ENCODE data around the gene CCDC50.

CCDC50 gene

DNA sequence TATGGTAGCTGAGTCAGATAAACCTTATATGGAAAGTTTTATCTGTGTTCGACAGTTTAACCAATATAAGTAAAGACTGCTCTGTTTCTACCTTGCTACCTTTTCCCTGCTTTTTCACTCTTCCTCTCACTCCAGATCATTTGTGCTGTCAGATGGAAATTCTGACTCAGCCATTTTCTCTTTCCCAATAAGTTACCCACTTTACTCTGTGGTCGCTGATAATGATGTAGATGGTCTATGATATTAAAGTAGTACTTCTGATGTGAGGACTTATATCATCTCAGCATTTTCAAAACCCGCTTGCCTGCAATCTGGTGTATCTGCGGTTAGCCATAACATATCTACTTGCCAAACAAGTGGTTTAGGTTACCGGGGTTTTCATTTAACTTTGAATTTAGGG is 16.1 kb downstream of the CCDC50 start:
- no peak for DNase-seq

DNA sequence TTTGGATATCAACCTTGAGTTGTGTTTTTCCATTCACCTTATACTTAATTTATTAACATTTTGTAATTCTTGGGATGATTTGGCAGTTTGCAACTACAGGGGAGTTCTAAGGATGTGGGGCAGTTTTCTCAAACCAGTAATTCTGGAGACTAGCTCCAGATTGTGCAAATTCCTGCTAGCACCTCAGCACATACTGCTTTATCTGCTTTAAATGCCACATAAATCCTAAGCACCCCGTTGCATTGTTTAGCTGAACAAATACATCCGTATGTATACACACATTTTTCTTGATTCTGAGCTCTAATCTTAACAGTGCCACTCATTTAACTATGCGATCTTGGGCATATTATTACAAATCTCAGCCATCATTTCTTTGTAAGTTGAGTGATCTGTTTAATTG is 18.0 kb downstream of the CCDC50 start:
- DNase-seq, result no peak

DNA sequence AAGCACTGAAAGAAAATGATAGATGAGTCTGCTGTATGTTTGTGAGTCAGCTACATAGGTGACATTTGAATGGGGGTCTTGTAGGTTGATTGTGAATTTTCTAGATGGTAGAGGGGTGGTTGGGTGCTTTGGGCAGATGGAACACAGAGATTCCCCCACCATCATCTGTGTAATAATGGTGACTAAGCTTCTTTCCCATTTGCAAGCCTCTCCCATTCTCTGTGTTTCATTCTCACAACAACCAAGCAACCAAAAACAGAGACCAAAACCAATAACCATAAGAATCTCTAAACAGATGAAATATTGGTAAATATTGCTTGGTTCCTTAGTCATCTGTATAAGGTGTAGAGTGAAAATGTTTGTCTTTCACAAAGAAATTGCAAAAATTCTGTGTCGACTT is 18.9 kb downstream of the CCDC50 start:
- no peak for DNase-seq

DNA sequence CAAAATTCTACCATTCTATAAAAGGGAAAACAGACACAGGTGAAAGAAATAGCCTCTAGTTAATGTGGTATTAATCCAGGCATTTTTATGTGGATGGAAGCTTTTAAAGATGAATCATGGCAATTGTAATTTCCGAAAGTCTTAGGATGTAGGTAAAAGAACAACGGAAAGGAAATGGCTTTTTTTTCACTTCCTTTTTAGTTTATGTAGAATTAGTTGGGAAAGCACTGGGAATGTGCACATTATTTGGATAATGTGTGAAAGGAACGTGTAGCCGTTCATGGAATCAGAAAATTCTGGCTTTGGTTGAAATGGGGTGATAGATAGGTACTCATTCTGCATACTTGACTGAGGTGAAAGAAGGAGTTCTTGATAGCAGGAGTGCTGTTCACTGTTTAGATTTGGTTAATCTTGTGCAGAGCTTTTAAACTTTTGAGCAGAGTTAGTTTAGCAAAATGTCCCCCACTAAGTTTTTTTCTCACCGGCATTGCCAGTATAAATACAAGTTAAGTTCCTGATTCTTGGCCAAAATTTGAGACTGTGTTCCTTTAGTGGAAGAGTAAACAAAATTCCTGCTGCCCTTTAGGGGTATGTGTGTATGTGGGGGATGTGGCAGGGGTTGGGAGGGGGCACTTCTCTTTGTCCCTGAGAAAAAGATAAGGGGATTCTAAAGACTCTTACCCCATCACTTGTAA is 21.3 kb downstream of the CCDC50 start:
- DNase-seq, result no peak

DNA sequence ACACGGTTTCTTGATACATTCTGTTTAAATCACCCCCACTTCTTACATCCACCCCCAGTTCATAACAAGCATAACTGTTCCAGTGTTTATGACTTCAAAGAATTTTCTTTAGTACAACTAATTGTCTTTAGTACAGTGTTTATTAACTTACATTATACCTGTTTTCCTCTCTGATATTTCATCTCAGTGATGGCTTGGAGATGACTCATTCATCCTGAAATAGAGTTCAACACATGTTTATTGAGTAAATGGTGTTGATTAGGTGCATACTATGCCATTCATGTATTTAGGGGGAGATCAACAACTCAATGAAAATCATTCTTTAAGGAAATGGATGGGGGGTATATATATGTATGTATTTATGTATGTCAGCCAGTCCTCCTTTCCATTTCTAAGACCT is 22.8 kb downstream of the CCDC50 start:
- DNase-seq, result no peak

DNA sequence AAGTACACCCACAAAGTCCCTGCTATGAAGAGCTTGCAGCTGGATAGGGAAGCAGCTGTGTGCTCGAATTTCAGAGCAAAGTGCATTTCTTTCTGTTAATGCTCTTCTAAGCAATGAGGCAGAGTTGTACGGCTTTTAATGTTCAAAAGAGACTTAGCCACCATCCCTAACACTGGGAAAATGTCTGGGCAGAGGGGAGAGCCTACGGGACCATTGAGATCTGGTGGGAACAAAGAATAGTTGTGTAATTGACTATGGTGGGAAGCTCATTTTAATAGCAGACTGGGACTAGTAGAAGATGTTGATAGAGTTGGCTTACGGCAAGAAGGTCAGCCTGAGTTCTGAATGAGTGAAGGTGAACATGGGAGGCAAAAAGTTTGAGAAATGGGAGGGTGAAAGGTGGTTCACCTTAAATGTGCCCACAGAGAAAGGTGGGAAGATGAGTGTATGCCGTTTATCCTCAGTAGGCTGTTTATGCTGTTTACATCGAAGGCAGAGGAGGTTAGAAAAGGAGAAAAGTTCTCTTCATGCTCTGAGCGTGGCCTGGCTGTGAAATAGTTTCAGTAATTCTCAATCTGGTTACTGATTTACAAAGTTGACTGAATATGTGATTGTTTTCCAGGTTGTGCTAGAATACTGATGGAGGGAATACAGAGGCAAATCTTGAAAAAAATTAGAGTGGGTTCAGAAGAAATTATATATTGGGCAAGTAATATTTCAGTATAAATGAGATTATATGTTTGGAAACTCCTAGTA is 24.0 kb downstream of the CCDC50 start:
- no peak for DNase-seq

DNA sequence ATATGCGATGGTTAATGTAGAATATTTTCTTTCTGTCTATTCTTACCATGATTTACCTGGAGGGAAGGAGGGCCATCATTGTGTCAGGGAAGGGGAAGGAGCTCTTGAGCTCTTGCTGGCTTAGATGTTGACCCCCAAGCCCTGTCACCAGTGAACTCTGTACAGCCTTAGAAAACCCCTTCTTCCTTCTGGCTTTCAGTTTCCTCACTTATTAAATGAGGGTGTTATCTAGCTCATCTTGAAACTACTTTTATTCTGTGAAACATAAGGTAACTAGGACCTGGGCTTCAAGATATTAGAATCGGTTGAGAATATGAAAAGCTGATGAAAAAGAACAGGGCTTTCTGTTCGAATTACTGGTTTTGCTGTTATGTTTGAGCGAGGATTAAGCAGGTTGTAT is 26.2 kb downstream of the CCDC50 start:
- no peak for DNase-seq

DNA sequence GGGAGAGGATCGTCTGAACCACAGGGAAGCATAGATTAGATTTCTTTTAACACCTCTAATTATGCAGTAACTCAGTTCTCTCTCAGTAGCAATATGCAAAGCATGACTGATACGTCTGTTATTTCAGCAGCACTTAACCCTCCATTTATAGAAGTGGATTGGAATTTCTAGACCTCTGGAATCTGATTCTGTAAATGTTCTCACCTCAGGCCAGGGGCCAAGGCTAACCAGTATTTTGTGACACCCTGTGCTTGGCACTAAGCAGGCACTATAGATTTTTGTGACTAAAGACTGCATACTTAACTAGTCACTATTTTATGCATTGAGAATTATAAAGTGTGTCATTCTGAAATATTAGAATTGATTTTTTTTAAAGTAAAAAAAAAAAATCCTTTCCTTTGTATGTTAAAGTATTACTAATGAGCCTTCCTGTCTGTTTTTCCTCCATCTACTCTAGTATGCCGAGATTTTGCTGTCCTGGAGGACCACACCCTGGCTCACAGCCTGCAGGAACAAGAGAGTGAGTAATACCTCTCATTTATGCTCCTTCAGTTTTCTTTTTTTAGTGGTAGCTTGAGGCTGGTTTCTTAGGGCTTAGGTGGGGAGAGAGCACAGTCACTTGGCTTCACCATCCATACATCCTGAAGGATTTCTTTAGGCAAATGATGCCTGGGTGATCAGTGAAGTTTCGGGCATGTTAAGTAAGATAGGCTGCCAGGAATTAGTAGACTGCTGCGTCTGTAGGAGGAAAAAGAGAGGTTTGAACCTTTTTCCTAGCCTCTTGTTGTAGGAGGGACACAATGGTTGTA is 27.6 kb downstream of the CCDC50 start:
- DNase-seq, result no peak

DNA sequence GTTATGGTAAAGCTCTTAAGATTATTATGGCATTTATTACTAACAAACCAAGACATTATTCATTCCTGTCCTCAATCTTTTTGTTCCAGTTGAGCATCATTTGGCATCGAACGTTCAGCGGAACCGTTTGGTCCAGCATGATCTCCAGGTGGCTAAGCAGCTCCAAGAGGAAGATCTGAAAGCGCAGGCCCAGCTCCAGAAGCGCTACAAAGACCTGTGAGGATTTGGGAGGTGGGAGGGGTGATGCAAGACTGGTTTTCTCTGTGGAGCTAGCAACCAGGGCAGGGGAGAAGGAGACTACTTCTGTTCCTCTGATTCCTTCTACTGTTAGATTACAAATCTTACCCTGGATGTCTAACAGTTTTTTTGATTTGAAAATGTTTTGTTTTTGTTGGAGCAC is 28.7 kb downstream of the CCDC50 start:
- no peak for DNase-seq

DNA sequence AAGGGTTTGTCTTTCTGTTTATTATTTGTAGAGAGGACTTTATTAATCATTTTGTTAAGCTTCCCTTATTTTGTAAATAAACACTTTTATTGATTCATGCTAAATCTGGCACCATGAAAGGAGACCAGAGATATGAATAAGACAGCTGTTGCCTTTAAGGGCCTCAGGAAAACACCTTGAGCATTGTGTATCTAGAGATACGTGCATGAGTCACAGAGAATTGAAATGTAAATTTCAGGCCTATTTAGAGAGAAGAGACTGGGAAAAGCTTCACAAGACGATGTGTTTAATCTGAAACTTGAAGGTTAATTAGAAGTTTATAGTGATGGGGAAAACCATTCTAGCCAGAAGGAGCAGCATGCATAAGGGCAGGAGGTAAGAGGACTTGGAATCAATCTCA is 29.7 kb downstream of the CCDC50 start:
- no peak for DNase-seq

DNA sequence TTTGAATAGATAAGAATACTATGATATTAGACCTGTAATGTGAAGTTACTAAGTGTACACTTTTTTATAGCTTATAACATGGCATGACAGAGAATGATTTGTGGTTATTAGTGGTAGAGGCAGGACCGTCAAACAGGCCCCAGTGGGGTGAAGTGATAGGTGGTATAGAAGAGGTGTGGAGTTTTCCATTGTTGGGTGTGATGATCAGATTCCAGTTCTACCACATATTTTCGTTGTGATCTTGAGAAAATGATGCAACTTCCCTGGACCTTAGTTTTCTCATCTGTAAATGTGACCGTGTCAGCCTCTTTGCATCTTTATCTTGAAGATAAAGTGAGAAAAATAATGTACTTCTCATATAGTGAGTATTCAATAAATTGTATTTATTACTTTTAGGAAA is 31.4 kb downstream of the CCDC50 start:
- DNase-seq, result no peak

DNA sequence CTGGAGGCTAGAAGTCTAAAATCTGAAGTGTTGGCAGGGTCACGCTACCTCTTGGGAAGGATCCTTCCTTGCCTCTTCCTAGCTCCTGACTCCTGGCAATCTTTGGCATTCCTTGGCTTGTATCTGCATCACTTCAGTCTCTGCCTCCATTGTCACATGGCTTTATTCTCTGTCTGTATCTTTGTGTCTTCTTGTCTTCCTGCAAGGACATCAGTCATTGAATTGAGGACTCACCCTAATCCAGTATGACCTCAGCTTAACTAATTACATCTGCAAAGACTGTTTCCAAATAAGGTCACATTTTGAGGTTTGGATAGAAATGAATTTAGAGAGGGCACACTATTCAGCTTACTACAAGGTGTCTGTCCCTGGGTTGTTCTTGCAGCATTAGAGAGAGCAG is 32.3 kb downstream of the CCDC50 start:
- DNase-seq, result no peak

DNA sequence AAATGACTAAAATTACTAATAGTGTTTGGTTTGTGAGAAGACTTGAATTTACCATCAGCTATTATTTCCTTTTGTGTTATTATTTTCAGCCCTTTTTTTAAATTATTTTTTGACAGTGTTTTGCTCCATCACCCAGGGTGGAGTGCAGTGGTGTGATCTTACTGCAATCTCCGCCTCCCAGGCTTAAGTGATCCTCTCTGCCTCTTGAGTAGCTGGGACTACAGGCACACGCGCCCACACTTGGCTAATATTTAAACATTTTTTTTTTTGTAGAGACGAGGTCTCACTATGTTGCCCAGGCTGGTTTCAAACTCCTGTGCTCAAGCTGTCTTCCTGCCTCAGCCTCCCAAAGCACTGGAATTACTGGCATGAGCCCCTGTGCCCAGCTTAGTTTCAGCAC is 32.8 kb downstream of the CCDC50 start:
- no peak for DNase-seq

DNA sequence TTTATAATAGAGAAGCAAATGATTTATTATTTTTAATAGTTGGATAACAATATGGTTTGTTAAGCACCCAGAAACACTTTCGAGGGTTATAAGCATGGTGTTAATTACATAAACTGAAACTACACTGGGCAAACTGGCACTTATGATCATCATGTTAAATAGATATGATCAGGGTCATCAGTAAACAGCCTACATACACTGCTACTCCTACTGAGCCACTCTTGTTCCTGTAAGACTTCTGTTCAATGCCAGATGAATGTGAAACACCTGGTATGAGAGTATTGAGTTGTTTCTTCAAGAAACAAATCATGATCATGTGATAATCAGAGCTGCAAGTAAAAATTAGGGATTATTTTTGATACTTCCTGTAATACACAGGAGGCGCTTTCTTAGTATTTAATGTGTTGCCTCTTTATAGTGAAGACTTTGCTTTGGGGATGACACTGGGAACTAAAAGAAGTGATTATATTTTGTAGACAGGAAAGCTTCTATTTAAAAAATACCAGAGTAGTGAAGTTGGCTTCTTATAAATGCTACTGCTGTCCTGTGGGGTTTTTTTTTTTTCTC is 33.4 kb downstream of the CCDC50 start:
- no peak for DNase-seq

DNA sequence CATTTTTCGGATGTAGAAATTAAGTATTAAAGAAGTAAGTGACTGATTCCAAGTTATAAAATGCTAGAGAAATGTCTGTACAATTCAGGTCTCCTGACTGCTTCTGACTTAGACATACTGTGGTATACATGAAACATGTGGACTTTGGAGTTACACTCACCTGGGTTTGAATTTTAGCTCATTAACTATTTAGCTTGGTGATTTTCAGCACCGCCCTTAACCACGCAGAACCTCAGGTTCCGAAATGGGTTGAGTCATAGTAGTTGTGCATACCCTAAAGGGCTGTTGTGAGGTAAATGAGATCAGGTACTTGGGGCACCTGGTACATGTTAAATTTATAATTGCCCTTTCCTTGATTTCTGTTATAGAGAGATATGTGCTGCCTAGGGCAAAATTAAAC is 34.0 kb downstream of the CCDC50 start:
- no peak for DNase-seq

DNA sequence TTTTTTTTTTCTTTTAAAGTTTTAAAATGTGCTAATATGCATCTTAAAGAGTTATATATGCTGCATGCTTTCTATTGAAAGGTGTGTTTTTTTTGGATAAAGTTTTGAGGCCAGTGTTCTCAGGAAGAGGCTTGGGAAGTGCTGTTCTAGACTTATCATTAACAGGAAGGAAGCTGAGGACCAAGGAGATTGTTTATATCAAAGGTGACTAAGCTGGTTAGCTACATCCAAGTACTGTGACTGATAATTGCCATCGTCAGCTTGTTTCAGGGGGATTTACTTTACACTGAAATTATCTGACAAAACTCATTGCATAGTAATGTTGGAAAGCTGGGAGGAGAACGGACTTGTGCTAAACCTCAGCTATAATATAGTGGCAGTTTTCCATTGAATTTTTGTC is 37.5 kb downstream of the CCDC50 start:
- no peak for DNase-seq

DNA sequence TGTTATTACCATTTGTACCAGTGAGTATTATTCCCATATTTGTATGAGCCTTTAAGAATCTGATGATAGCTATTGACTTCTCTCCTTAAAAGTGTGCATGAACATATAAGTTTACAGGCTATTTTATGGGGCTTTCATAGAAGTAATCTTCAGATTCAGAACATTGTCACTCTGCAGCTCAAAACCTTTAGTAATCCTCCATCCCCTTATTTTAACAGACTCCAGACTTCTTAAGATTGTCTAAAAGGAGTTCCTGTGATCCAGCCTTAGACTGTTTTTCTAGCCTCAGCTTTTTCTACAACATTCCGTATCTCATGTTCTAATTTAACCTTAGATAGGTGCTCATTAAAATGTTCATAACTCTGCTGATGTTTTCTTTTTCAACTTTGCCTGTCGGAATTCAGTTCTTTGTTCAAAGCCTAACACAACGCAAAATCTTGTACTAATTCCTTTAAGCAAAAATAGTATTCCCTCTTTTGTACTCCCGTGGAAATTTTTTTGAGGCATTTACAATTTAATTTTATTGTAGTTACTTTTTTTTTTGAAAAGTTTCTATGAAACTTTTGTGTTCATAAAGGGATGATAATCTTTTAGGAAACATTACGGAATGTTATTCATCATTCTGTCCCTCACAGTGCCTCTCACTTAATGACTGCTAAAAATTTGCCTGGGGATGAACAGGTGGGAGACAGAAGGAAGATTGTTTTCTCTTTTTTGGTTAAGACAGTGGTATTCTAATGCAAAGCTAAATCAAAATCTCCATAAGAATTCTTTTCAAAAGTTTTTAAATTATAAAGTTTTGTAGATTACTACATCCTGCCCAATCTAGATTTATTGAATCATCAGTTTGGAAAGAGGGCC is 39.8 kb downstream of the CCDC50 start:
- no peak for DNase-seq

DNA sequence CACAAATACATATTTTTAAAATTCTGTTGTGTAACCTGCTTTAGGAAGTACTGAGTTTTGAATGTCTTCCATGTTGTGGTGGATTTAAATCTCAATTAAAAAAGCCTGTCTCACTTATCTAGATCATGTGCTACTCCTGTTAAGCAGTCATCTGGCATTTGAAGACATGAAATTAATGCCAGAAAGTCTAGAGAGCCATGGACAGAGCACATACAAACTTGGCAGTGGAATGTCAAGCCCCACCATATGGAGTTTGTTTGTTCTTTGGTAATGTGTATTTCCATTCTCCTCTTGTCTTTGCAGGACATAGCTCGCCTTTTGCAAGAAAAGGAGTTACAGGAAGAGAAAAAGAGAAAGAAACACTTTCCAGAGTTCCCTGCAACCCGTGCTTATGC is 40.4 kb downstream of the CCDC50 start:
- no peak for DNase-seq

DNA sequence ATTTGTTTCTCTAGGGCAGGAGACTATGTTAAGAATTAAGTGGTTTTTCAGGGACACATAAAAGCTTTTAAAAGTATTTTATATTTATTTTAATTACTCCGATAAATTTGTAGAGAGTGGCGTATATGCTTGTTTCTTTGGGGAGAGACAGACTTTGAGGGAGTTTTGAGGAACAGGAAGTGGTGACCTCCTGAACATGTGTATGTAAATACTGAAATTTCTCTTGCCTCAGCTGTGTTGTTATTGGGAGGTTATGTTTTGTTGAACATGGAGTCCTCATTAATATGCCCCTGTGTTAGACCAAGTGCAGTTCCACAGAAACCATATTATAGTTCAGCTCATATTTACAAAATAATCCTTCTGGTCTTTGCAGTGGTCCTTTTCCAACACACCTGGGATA is 42.9 kb downstream of the CCDC50 start:
- DNase-seq, result no peak

DNA sequence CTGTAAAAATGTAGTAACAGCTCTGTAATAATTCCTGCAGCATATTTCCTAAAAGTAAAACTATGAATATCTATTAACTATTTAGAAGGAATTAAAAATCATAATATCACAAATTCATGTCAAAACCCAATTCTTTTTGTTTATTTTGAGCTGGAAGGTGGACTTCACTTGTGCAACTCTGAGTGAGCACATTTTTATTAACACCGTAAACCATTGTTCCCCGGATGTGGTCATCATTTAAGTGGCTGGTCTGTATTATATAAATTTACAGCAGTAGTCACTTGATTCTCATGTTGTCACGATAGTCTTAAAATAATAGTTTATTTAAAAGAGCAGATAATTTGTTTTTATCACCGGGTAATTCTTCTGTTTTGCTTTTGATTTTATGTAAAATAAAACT is 44.1 kb downstream of the CCDC50 start:
- DNase-seq, result no peak

DNA sequence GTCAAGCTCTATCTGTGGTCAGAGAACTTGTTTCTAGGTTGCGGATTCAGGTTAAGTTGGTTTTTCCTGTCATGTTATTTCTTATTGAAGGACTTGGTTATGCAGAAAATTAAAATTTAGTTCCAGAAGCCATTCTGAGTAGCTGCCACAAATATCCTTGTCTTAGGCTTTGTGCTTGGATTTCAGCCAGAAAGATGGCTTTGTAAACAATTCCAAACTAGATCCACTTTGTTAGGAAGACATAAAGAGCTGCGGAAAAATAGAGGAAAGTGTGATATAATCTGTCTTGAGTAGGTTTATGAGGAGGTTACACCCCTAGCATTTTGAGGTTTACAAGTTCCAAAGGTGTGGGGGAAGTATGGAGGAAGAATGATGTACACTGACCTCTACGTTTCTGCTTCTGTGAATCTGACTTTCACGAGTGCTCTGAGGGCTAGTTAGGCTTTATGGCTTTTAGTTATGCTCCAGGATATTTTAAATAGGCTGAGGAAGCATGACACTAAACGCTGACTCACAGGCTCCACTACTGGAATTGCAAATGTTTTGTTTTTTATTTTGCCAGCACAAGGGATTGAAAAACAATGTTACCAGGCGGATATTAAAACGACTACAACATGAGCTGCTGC is 47.4 kb downstream of the CCDC50 start:
- DNase-seq, result no peak

Measured in hypothalamus (tissue), 51 donors.